SH-SY5Y (cell line): Measurements from ENCODE around the gene CENPO.

Source experiments
- GATA2 ChIP-seq: IDR thresholded peaks from 2 replicates; pipeline ENCODE4 v1.6.1; 2011; ENCODE audit warnings: mild to moderate bottlenecking, low read depth, low read length
- GATA3 ChIP-seq: IDR thresholded peaks from 2 replicates; pipeline ENCODE4 v1.6.1; 2011; ENCODE audit warnings: low read depth, mild to moderate bottlenecking, low read length, moderate library complexity

CENPO gene

GRCh38 chr2:24816404-24816803, 23.2 kb downstream of the CENPO start:
- TF ChIP-seq GATA2 (no peak), GATA3 (no peak)

DNA sequence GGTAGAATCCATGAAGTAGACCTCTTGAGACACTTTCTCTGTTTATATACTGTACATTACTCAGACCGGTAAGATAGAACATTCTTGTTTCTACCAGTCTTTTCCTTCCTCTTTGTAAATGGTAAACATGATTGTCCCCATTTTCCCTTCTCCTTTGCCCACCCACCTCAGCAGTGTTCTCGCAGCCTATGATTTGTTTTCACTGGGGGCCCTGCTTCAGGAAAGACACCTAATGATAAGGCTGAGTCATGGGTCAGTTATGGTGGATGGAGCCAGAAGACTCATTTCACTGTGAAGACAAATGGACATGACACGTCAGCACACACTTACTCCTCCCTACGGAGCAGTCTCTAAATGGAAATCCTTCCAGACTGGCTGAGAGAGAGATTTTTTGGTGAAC, 23.7 kb downstream of the CENPO start:
- no peak for TF ChIP-seq GATA3
- no peak for TF ChIP-seq GATA2

GRCh38 chr2:24818721-24819167, 25.5 kb downstream of the CENPO start:
- no peak for TF ChIP-seq GATA2
- no peak for TF ChIP-seq GATA3

DNA sequence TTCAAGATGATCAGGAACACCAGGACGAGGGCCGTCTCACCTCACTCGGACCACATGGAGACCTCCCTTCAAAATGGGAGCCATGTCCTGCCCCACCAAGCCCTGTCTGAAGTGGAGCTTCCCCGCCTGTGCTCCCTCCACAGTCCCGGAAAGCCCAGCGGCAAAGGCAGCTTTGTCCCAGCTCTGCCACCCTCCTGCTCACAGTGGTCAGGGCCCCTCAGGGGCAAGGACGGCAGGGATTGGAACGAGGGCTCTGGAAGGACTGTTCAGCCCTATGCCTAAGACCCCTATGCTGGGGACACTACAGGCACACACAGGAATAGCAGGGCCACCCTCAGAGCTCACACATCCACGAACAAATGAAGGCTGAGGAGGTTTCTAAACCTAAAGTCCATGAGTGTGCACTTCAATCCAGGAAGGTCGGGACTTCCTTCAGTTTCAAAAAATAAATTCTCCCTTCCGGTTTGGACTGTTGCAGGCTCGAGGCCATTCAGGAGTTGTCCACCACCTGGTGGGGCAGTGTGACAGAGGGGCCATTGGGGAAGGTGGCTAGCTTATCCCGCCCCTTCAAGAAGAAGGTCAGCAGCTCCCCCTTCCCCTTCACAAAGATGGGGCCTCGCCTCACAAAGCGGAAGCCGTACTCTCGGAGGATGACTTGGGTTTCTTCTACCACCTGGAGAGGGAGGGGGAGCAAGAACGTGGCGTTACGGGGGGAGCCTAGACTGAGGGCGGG, 26.4 kb downstream of the CENPO start:
- TF ChIP-seq GATA2: no peak

DNA sequence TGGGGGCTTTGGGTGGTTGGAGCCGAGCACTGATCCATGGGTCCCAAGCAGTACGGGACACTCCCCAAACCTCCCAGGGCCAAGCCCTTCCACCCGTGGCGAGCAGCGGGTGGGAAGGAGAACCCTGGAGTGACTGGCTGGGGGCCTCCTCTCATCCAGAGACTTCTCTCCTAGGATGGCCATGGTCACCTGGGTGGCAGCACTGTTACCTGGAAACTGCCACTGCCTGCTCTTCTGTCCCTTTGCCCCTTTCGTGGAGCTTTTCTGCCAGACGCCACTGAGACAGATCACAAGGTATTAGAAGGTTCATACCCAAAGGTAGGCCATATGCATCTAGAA, 26.9 kb downstream of the CENPO start:
- TF ChIP-seq GATA2 (no peak), GATA3 (no peak)

DNA sequence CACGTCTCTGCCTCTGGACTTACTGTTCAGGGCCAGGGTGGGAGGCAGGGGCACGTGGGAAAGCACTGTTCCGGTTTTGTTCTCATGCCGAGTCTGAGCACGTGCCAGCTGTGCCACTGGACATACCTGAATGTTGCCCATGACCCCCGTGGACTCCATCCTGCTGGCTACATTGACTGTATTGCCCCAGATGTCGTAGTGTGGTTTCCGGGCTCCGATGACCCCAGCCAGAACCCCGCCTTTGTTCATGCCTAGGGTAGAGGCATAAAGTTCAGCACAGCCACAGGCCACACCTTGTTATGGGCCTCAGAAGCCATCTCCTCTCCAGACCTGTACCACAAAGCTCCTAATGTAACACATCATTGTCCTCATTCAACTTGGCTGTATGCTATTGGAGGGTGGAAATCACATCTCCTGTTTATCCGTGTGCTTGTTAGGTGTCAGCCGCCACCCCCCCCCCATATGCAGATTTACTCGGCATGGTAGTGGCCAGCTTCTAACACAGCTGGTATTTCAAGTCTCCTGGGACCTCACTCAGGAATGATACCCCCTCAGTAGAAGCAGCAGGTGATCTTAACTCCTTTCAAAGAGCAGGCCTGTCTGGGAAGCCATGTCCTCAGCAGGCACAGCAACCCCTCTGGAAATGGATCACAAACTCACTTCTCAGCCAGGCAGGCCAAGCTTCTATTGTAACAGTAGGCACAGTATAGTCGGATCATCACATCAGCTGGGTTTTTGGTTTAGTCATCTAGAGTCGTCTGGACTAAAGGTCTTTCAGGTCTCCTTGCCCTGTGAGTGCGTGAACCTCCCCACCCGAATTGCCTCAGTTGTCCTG, 27.6 kb downstream of the CENPO start:
- TF ChIP-seq GATA2: no peak
- TF ChIP-seq GATA3: no peak

- no peak for TF ChIP-seq GATA2
- TF ChIP-seq GATA3: no peak
Observed at GRCh38 chr2:24821433-24821891, 28.2 kb downstream of the CENPO start.

DNA sequence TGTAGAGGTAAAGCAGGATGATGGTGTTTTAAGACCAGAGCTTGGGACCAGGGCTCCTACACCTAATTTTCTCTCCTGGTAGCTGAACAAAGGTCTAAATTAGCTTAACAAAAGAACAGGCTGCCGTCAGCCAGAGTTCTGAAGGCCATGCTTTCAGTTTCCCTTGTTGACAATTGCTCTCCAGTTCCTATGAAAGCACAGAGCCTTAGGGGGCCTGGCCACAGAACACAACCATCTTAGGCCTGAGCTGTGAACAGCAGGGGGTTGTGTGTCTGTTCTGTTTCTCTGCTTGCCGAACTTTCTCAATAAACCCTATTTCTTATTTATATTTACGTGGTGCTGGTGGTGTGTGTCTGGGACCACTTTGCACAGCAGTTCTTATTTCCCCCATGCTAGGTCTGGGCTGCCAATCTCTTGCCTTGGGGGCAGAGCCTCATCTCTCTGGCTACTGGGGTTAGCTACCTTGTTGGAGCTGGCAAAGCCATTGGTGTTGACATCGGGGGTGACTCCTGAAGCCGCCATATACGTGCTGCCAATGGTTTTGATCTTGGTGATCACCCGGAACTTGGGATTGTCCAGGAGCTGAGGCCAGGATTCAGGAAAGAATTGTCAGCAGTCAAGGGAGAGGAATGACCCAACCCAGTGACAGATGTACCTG, 29.0 kb downstream of the CENPO start:
- no peak for TF ChIP-seq GATA2
- no peak for TF ChIP-seq GATA3

GRCh38 chr2:24824071-24824588, 30.9 kb downstream of the CENPO start:
- no peak for TF ChIP-seq GATA3
- TF ChIP-seq GATA2: no peak

DNA sequence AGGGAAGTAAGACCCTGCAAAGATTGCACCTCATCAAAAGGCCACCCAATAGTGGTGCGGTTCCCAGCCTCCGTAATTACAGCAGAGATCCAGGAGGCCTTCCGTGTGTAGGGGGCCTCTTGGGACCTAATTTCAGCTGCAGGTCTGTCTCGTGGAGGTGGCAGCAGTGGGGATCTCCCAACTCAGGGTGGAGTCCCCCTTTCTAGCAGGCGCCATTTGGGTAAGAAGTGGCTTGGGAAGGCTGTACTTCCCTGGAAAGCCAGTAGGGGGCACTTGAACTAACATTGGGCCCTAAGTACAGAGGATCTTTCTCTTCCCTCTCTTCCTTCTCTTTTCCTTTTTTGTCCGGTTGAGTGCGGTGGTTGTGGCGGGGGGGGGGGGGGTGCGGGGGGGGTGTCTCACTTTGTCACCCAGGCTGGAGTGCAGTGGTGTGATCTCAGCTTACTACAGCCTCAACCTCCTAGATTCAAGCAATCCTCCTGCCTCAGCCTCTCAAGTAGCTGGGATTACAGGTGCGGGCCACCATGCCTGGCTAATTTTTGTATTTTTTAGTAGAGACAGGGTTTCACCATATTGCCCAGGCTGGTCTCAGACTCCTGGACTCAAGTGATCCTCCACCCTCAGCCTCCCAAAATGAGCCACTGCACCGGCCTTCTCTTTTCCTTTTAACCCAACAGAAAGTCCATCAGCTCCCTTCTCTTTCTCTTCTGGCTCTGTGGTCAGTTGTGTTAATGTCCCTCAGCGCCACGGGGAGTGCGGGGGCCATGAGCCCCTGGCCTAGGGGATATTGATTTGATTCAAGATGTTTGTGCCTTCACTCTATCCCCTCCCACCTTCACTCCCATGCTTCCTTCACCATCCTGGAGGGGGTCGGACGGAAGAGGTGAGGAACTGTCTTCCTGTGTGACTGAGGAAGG, 32.0 kb downstream of the CENPO start:
- no peak for TF ChIP-seq GATA2
- TF ChIP-seq GATA3: no peak

DNA sequence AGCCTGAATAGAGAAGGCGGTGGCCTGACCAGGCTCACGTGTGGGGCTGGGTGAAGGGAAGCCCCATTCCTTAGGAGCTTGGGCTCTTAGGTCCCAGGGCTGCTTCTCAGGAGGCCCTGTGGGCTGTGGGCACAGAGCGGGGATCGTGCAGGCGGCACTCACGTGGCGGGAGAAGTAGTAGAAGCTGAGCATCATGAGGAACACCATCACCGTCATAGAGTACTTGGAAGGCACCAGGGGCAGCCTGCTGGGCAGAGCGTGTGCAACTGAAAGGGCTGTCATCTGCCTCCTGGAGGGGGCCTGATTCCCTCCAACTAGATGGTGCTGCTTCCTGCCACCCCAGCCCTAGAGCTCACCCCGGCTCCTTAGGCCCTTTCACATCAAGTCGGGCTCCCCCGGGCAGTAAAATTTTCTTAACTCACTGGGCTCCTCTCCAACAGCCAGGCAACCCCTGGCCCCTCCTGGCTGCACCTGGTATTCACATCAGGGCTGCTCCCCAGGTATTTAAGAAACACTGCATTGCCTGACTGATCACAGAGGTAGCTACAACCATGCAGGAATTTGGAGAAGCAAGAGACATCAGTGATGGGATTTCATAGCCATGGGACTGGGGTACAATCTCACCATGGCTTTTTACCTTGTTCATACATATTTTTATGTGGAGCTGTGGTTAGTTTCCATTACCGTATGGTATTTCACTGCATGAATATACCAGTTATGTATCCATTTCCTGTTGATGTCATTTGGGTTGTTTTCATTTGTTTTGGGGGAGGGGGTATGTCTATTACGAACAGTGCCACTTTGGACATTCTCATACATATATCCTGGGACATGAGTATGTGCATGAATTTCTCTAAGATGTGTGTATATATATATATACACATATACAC, 32.9 kb downstream of the CENPO start:
- TF ChIP-seq GATA2 (no peak), GATA3 (no peak)

DNA sequence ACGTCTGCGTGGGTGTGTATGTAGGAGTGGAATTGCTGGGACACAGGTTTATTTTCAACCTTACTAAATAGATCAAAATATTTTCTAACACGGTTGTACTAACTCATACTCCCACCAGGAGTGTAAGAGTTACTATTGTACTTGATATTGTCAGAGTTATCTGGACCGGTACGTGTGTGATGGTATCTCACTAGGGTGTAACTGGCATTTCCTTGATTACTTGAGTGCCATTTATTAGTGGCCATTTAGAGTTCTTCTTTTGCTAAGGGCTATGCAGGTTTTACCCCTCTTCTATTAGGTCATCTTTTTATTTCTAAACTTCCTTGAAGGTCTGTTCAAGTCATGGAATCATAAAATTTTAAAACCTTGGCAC, 33.5 kb downstream of the CENPO start:
- TF ChIP-seq GATA3 (no peak), GATA2 (no peak)
